Astrocyte of the spinal cord (primary cell): ENCODE results near the gene MAP7D2.

Experiments
- DNase-seq: peaks from one replicate; pipeline ENCODE4 v3.0.0; 2011; ENCODE audit warnings: low read depth, low spot score
- H3K4me3 ChIP-seq: 2 replicates; pipeline ENCODE4 v1.5.1; 2011; ENCODE audit warnings: low read depth, mild to moderate bottlenecking, low read length, moderate library complexity
- in situ Hi-C: cut with HindIII; loops from 2 replicates; pipeline ENCODE4 v1.10.0; 2017; ENCODE audit warnings: low sequenced_read_pairs
- TF ChIP-seq, protein P1 (sequence below): IDR thresholded peaks from 2 replicates; pipeline ENCODE4 v1.5.1; 2012; ENCODE audit warnings: low read depth, mild to moderate bottlenecking, low read length, inconsistent platforms

MAP7D2 gene

DNA sequence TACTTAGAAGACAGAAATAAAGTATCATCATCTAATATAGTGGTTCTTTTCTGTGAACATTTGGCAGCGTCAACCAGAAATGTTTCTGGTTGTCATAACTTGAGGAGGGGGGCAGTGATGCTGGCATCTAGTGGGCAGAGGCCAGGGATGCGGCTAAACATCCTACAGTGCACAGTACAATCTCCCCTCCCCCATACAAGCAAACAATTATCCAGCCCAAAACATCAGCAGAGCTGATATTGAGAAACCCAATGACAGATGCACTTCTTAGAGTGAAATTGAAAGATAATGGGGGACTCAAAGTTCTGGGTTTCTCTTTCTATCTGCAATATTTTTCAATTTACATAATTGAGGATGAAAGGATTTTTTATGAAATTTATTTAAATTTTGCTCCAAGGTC is 26.9 kb upstream of the MAP7D2 start:
- in situ Hi-C loops: no loop called here
- DNase-seq: no peak
- H3K4me3 ChIP-seq: no peak overlapping the region
- TF ChIP-seq, protein P1, sequence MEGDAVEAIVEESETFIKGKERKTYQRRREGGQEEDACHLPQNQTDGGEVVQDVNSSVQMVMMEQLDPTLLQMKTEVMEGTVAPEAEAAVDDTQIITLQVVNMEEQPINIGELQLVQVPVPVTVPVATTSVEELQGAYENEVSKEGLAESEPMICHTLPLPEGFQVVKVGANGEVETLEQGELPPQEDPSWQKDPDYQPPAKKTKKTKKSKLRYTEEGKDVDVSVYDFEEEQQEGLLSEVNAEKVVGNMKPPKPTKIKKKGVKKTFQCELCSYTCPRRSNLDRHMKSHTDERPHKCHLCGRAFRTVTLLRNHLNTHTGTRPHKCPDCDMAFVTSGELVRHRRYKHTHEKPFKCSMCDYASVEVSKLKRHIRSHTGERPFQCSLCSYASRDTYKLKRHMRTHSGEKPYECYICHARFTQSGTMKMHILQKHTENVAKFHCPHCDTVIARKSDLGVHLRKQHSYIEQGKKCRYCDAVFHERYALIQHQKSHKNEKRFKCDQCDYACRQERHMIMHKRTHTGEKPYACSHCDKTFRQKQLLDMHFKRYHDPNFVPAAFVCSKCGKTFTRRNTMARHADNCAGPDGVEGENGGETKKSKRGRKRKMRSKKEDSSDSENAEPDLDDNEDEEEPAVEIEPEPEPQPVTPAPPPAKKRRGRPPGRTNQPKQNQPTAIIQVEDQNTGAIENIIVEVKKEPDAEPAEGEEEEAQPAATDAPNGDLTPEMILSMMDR: no peak

DNA sequence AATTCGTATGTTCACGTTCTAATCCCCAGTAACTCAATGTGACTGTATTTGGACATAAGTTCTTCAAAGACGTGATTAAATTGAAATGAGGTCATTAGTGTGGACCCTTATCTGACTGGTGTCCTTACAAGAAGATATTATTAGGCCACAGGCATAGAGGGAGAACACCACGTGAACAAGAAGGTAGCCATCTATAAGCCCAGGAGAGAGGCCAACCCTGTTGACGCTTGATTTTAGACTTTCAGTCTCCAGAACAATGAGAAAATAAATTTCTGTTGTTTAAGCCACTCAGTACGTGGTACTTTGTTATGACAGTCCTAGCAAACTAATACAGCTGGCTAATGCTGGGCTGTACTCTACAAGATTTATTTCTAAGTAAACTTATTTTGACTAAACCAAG is 26.4 kb upstream of the MAP7D2 start:
- no peak overlapping the region for H3K4me3 ChIP-seq
- in situ Hi-C loops: no loop called here
- TF ChIP-seq, protein P1: no peak
- DNase-seq: no peak

DNA sequence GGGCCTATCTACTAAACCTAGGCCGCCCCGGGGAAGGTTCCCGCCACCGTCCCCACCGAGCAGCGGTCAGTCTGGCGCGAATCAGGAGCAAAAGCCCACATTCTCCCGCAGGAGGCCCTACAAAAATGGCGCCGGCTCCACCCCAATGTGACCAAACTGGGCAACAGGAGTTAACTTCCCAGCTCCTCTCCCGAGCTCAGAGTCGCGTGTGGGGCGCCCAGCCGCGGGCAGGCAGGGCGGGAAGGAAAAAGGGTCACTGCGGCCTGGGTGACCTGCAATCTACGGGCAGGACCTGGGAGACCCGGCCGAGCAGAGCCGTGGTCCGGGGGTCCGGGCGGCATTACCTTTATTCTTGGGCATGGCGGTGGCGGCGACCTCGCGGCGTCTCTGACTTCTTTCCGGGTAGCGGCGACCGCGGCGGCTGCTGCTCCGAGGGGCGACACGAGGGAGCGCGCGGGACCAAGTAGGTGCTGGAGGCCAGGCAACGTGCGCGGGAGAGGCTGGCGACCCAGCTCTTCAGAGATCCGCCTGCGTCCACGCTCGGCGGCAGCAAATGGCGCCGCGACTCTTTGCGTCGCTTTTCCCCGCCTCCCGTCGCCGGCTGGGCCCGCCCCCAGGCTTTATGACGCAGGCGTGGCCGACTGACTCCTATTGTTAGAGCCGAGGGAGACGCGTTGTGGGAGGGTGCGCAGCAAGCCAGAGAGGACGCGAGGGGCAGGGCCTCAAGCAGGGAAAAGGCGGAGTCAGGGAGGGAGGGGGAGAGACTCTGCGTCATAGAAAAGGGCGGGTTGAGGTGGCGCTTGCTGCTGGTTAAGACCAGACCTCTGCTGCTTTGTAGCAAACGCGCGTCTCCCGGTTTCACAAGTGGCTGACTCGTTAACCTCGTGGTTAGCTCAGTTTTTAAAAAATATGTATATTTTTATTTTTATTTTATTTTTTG is 24.8 kb upstream of the MAP7D2 start, which contains the start of gene EIF1AX:
TSS of gene EIF1AX (minus strand) at position 558 of the 940 bp plus-strand sequence. CDS start at position 360, 198 bp downstream.
- peak; percentile 99 for DNase-seq
- H3K4me3 ChIP-seq: peak within 1 kb of the TSS; percentile 87
- in situ Hi-C loops: no loop called here
- TF ChIP-seq, protein P1: no peak

DNA sequence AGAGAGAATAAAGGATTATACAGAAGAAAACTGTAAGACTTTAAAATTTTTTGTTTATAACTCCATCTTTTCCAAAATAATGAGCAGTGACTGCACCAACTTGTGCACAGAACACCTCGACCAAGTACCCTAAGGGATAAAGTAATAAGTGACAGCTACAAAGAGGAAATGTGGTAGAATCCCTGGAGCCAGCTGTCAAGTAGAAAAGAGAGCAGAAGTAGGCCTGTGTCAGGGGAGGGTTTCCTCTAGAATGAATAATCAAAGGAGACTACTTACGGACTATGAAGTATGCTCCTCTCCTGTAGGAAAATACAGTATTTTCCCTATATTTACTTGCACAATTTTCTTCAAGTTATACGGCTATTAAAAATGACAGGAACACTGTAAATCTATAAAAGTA is 23.7 kb upstream of the MAP7D2 start:
- peak overlapping the region; percentile 87 for H3K4me3 ChIP-seq
- no peak for DNase-seq
- in situ Hi-C loops: no loop called here
- TF ChIP-seq, protein P1: no peak

DNA sequence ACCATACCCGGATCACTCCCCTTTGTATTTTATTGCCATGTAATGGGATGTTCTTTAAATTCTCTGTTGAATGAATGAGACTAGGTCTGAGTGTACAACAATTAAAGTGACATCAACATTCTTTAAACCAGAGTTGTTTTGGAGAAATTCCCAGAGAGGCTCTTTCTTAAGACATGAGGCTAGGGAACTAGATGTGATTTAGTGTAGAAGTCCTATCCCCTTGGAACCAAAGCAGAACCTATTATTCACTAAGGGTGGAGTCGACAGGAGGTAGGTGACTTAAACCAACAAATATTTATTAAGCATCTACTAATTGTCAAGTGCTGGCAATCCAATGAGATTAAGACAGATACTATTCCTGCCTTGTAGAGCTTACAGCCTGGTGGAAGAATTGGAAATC is 23.3 kb upstream of the MAP7D2 start:
- TF ChIP-seq, protein P1: no peak
- in situ Hi-C loops: no loop called here
- peak overlapping the region; percentile 87 for H3K4me3 ChIP-seq
- DNase-seq: peak; percentile 50

DNA sequence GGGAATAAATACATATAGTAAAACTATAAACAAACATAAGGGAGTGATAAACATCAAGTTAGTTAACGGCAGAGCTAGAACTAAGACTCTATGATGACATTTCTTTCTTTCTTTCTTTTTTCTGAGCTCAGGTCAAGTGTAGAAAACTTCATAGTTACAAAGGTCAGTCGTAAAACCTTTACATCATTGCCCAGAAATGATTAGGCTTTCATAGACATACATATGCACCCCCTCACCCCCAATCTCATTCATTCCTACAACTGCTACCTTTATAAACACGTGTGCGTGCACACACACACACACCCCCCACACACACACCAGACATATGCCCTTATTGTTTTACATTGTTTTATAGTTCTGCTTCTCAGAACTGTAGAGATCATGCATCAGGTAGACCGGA is 19.2 kb upstream of the MAP7D2 start:
- H3K4me3 ChIP-seq: no peak overlapping the region
- in situ Hi-C loops: no loop called here
- no peak for DNase-seq
- TF ChIP-seq, protein P1: no peak
